Activated CD8-positive, alpha-beta T cell treated with anti-CD3 and anti-CD28 coated beads for 36 hours (primary cell): Measurements from ENCODE around the gene SCUBE2. TPM values are rescaled to one million over a fixed set of nuclear protein-coding genes. Genes with fewer than 3 reads are reported as not detected.

ENCODE experiments used
- ATAC-seq: fragments of 200-7000 bp; cut with Tn5 transposase; one replicate; pipeline ENCODE4 v1.10.0; 2021; ENCODE audit warnings: mild to moderate bottlenecking, moderate library complexity
- CTCF ChIA-PET: fragments of 350-600 bp; sonication (Branson Sonifier 250); formaldehyde crosslinking; loops from one replicate; lab custom pipeline; 2021; ENCODE audit warnings: antibody characterized with exemption; lab: Charles Lee
- POLR2A ChIA-PET: fragments of 350-600 bp; sonication (Branson Sonifier 250); formaldehyde crosslinking; loops from one replicate; lab custom pipeline; 2021; ENCODE audit warnings: antibody characterized with exemption; lab: Charles Lee
- DNase-seq: peaks from one replicate; pipeline ENCODE4 v3.0.0-alpha.2; 2020
- H3K27ac Mint-ChIP-seq: one replicate; pipeline ENCODE4 v1.8.0; 2021; ENCODE audit warnings: mild to moderate bottlenecking, mixed read lengths
- H3K27me3 Mint-ChIP-seq: one replicate; pipeline ENCODE4 v1.8.0; 2021; ENCODE audit warnings: mixed read lengths
- H3K36me3 Mint-ChIP-seq: one replicate; pipeline ENCODE4 v1.8.0; 2021; ENCODE audit warnings: low read depth, mixed read lengths
- H3K4me1 Mint-ChIP-seq: one replicate; pipeline ENCODE4 v1.8.0; 2021; ENCODE audit warnings: low read depth, mixed read lengths
- H3K4me3 Mint-ChIP-seq: one replicate; pipeline ENCODE4 v1.8.0; 2021; ENCODE audit warnings: mild to moderate bottlenecking, moderate library complexity, mixed read lengths
- H3K9me3 Mint-ChIP-seq: one replicate; pipeline ENCODE4 v1.8.0; 2021; ENCODE audit warnings: mixed read lengths
- CTCF ChIP-seq: fragments of 200-600 bp; IDR thresholded peaks from one replicate; pipeline ENCODE4 v1.8.0; 2022; ENCODE audit warnings: antibody characterized with exemption, mild to moderate bottlenecking
- intact Hi-C: fragments of 100-400 bp; cut with micrococcal nuclease; formaldehyde crosslinking; loops from one replicate; pipeline ENCODE4 v1.10.0; 2022
- total RNA-seq, 2 experiments: library from RNA; stranded (reverse); gene quantifications; one replicate each; pipeline ENCODE4 v1.2.3, GENCODE V29; 2021

Gene SCUBE2
- total RNA-seq, 2 experiments from 2014 or later, result not detected

GRCh38 chr11:9003573-9004182, 87.7 kb downstream of the SCUBE2 start, which contains the start of gene NRIP3:
TSS of gene NRIP3 (minus strand) at chr11:9004001. CDS start at chr11:9003935, 66 bp downstream.
- peaks cover 34% of the 10 kb centered on the region for H3K27me3 Mint-ChIP-seq
- ChIA-PET POLR2A (no interaction called here), CTCF (interaction anchor here (1.0 kb wide), 1 partner anchor 12 kb away, joined by 3 read pairs; no protein-coding TSS in a partner anchor)
- peak within 1 kb of the TSS; percentile 69 for H3K4me3 Mint-ChIP-seq
- H3K9me3 Mint-ChIP-seq, result no peaks in the 10 kb centered on the region
- ATAC-seq (peak; percentile 52), DNase-seq (peak; percentile 74)
- peaks cover 26% of the 10 kb centered on the region for H3K4me1 Mint-ChIP-seq
- intact Hi-C loops, result no loop called here
- peak within 1 kb of the TSS; percentile 58 for H3K27ac Mint-ChIP-seq
- no peak for TF ChIP-seq CTCF
- no peaks in the 10 kb centered on the region for H3K36me3 Mint-ChIP-seq

GRCh38 chr11:9002920-9003572, 88.4 kb downstream of the SCUBE2 start:
- CTCF ChIA-PET, result interaction anchor here (0.9 to 1.2 kb wide), 4 partner anchors 13 to 46 kb away, joined by 3 to 7 read pairs (median 3); no protein-coding TSS in a partner anchor
- no peak for ATAC-seq
- Mint-ChIP-seq H3K9me3 (no peaks in the 10 kb centered on the region), H3K27ac (peak overlapping the region; percentile 58), H3K27me3 (peaks cover 37% of the 10 kb centered on the region), H3K4me3 (peak overlapping the region; percentile 69), H3K4me1 (peaks cover 26% of the 10 kb centered on the region), H3K36me3 (no peaks in the 10 kb centered on the region)
- DNase-seq, result peak; percentile 52
- POLR2A ChIA-PET, result interaction anchor here (0.8 kb wide), 1 partner anchor 157 kb away, joined by 3 read pairs; no protein-coding TSS in a partner anchor
- TF ChIP-seq CTCF, result no peak
- intact Hi-C loops, result no loop called here

- DNase-seq (peak; percentile 77), ATAC-seq (peak; percentile 93)
- POLR2A ChIA-PET, result no interaction called here
- Mint-ChIP-seq H3K27ac (no peak overlapping the region), H3K4me3 (no peak overlapping the region), H3K4me1 (peaks cover 26% of the 10 kb centered on the region), H3K36me3 (no peaks in the 10 kb centered on the region), H3K27me3 (peaks cover 41% of the 10 kb centered on the region), H3K9me3 (no peaks in the 10 kb centered on the region)
- TF ChIP-seq CTCF, result no peak
- intact Hi-C loops, result no loop called here
- CTCF ChIA-PET, result no interaction called here
Measured at GRCh38 chr11:9001736-9002135, 89.7 kb downstream of the SCUBE2 start.

- no peak for TF ChIP-seq CTCF
- CTCF ChIA-PET, result interaction anchor here (1.0 to 1.6 kb wide), 3 partner anchors 12 to 140 kb away, joined by 3 to 5 read pairs (median 4); no protein-coding TSS in a partner anchor
- H3K36me3 Mint-ChIP-seq, result no peaks in the 10 kb centered on the region
- POLR2A ChIA-PET, result interaction anchor here (1.5 kb wide), 1 partner anchor 33 kb away, joined by 3 read pairs; the partner anchor contains the start of gene TMEM9B
- H3K27me3 Mint-ChIP-seq, result peaks cover 31% of the 10 kb centered on the region
- H3K9me3 Mint-ChIP-seq, result no peaks in the 10 kb centered on the region
- H3K4me3 Mint-ChIP-seq, result no peak overlapping the region
- no peak overlapping the region for H3K27ac Mint-ChIP-seq
- no peak for DNase-seq
- intact Hi-C loops, result no loop called here
- peaks cover 17% of the 10 kb centered on the region for H3K4me1 Mint-ChIP-seq
- ATAC-seq, result no peak
Measured at GRCh38 chr11:8998017-8998416, 93.4 kb downstream of the SCUBE2 start.
